RWPE2 (cell line): ENCODE data around the gene GPR84.
"Not testable (repeated sequence)": the region's sequence is repeated elsewhere in the genome, so short reads cannot be mapped to it uniquely, and the experiment has no call there.

Experiments used
- ATAC-seq: fragments of 200-7000 bp; cut with Tn5 transposase; 3 replicates; pipeline ENCODE4 v1.9.1; 2021; ENCODE audit warnings: low read depth
- DNase-seq: peaks from one replicate; pipeline ENCODE4 v3.0.0-alpha.2; 2020; ENCODE audit warnings: low spot score
- H3K27ac ChIP-seq: fragments of 450-650 bp; 2 replicates; pipeline ENCODE4 v1.5.1; 2017; ENCODE audit warnings: mild to moderate bottlenecking; ENCODE audit not compliant: poor library complexity, severe bottlenecking
- H3K27me3 ChIP-seq: fragments of 250-450 bp; sonication (Bioruptor Pico); 2 replicates; pipeline ENCODE4 v1.5.1; 2021; ENCODE audit warnings: mild to moderate bottlenecking, moderate library complexity; ENCODE audit not compliant: insufficient read depth, poor library complexity, severe bottlenecking
- H3K36me3 ChIP-seq: fragments of 250-450 bp; sonication (Bioruptor Pico); 2 replicates; pipeline ENCODE4 v1.5.1; 2020; ENCODE audit warnings: low read depth, mild to moderate bottlenecking, moderate library complexity
- H3K4me1 ChIP-seq: fragments of 250-450 bp; sonication (Bioruptor Pico); 2 replicates; pipeline ENCODE4 v1.5.1; 2021; ENCODE audit warnings: mild to moderate bottlenecking, moderate library complexity; ENCODE audit not compliant: insufficient read depth, poor library complexity, severe bottlenecking
- H3K4me3 ChIP-seq: fragments of 250-450 bp; sonication (Bioruptor Pico); 2 replicates; pipeline ENCODE4 v1.5.1; 2021; ENCODE audit warnings: mild to moderate bottlenecking, moderate library complexity; ENCODE audit not compliant: severe bottlenecking
- H3K9me3 ChIP-seq: fragments of 250-450 bp; sonication (Bioruptor Pico); 2 replicates; pipeline ENCODE4 v1.5.1; 2021; ENCODE audit warnings: mild to moderate bottlenecking, moderate library complexity; ENCODE audit not compliant: severe bottlenecking
- CTCF ChIP-seq: fragments of 450-650 bp; IDR thresholded peaks from one replicate; pipeline ENCODE4 v1.5.1; 2017; ENCODE audit warnings: mild to moderate bottlenecking, moderate library complexity; ENCODE audit not compliant: poor library complexity, severe bottlenecking

GPR84 gene

GRCh38 chr12:54331461-54331860 lies 32.8 kb downstream of the GPR84 start:
- Histone ChIP-seq H3K4me1 (peaks cover 43% of the 10 kb centered on the region), H3K4me3 (no peak overlapping the region), H3K27ac (peak overlapping the region; percentile 58), H3K9me3 (no peaks in the 10 kb centered on the region), H3K27me3 (no peaks in the 10 kb centered on the region), H3K36me3 (peaks cover 55% of the 10 kb centered on the region)
- no peak for DNase-seq
- no peak for TF ChIP-seq CTCF
- no peak for ATAC-seq

- Histone ChIP-seq H3K9me3 (no peaks in the 10 kb centered on the region), H3K27me3 (no peaks in the 10 kb centered on the region), H3K27ac (peak overlapping the region; percentile 58), H3K4me3 (no peak overlapping the region), H3K4me1 (peaks cover 48% of the 10 kb centered on the region), H3K36me3 (peaks cover 51% of the 10 kb centered on the region)
- no peak for DNase-seq
- no peak for ATAC-seq
- no peak for TF ChIP-seq CTCF
Measured at GRCh38 chr12:54330442-54330841, 33.8 kb downstream of the GPR84 start.

GRCh38 chr12:54329759-54330158 lies 34.5 kb downstream of the GPR84 start:
- Histone ChIP-seq H3K4me1 (peaks cover 48% of the 10 kb centered on the region), H3K9me3 (no peaks in the 10 kb centered on the region), H3K36me3 (peaks cover 48% of the 10 kb centered on the region), H3K27ac (peak overlapping the region; percentile 58), H3K27me3 (no peaks in the 10 kb centered on the region), H3K4me3 (no peak overlapping the region)
- no peak for TF ChIP-seq CTCF
- DNase-seq (no peak), ATAC-seq (no peak)

GRCh38 chr12:54328595-54329337 lies 35.5 kb downstream of the GPR84 start:
- no peak for TF ChIP-seq CTCF
- no peak overlapping the region for H3K4me3 ChIP-seq
- H3K4me1 ChIP-seq = peaks cover 51% of the 10 kb centered on the region
- no peaks in the 10 kb centered on the region for H3K9me3 ChIP-seq
- H3K27me3 ChIP-seq = no peaks in the 10 kb centered on the region
- ATAC-seq (no peak), DNase-seq (no peak)
- H3K27ac ChIP-seq = peak overlapping the region; percentile 58
- H3K36me3 ChIP-seq = peaks cover 46% of the 10 kb centered on the region

GRCh38 chr12:54325442-54326109 lies 38.7 kb downstream of the GPR84 start:
- ATAC-seq = not testable (repeated sequence)
- H3K27ac ChIP-seq = peak overlapping the region; percentile 58

More at GRCh38 chr12:54325442-54326109, 38.7 kb downstream of the GPR84 start:
- not testable (repeated sequence) for H3K27me3 ChIP-seq, DNase-seq, H3K9me3 ChIP-seq
- peaks cover 26% of the 10 kb centered on the region for H3K36me3 ChIP-seq
- H3K4me3 ChIP-seq = peak overlapping the region; percentile 70
- peaks cover 44% of the 10 kb centered on the region for H3K4me1 ChIP-seq
